ENCODE data around the gene SNCG. TPM values are rescaled to one million over a fixed set of nuclear protein-coding genes. Genes with fewer than 3 reads are reported as not detected.

The SNCG gene
- total RNA-seq (1 to 10 TPM; 8.3 to 8.9 TPM), polyA plus RNA-seq (ENCODE audit: insufficient read depth, low read depth, low replicate concordance) (30.3 TPM)
- long read RNA-seq, donor 1, transcript SNCG-202 (5 exons, 701 nt) = major isoform, 105 of 108 reads
- long read RNA-seq, donor 1, partial matches to known transcripts = 0 of 108 reads
- long read RNA-seq, donor 1, other reads (novel, unspliced or antisense) = 0 of 108 reads
- long read RNA-seq, donor 2, transcript SNCG-203 (4 exons, 641 nt) = minor isoform, 6 of 95 reads
- long read RNA-seq, donor 2, transcript SNCG-202 (5 exons, 701 nt) = major isoform, 73 of 95 reads
- long read RNA-seq, donor 2, partial matches to known transcripts = 12 of 95 reads
- long read RNA-seq, donor 2, other reads (novel, unspliced or antisense) = 0 of 95 reads

- Histone ChIP-seq H3K27me3 (no peaks in the 10 kb centered on the region), H3K36me3 (ENCODE audit: low read depth, missing control alignments) (no peaks in the 10 kb centered on the region), H3K27ac (peak within 1 kb of the TSS; percentile 46 to 87), H3K9me3 (no peaks in the 10 kb centered on the region), H3K4me1 (peaks cover 64% of the 10 kb centered on the region), H3K4me3 (no peak within 1 kb of the TSS)
- DNase-seq = peak; percentile 56
- 49 to 63% methylated on average over 16 to 22 of the region's 22 CpGs for WGBS, 2 donors
- TF ChIP-seq POLR2A (IDR thresholded peaks at IDR 0.05) (no peak), CTCF (IDR thresholded peaks at IDR 0.05) (no peak)
- intact Hi-C loops (cut with DNase I; ENCODE audit: low total_unique reads) = no loop called here
These were observed at the start of gene SNCG for GRCh38 chr10:86958116-86958900. Gene SNCG, plus strand, starts transcription at chr10:86958599. Its CDS starts 99 bp downstream, at chr10:86958698.

- 93 to 100% methylated on average over 1 of the region's 1 CpG for WGBS, 2 donors
- no peak for DNase-seq
- intact Hi-C loops (cut with DNase I; ENCODE audit: low total_unique reads) = no loop called here
- H3K36me3 ChIP-seq (ENCODE audit: low read depth, missing control alignments) = no peaks in the 10 kb centered on the region
- H3K4me1 ChIP-seq = no peaks in the 10 kb centered on the region
- TF ChIP-seq POLR2A (IDR thresholded peaks at IDR 0.05) (no peak), CTCF (IDR thresholded peaks at IDR 0.05) (no peak)
- no peak overlapping the region for H3K27ac ChIP-seq
- no peak overlapping the region for H3K4me3 ChIP-seq
- H3K27me3 ChIP-seq = no peaks in the 10 kb centered on the region
- no peaks in the 10 kb centered on the region for H3K9me3 ChIP-seq
These were observed 43.7 kb upstream of the SNCG start for GRCh38 chr10:86914734-86915133.

- intact Hi-C loops (cut with DNase I; ENCODE audit: low total_unique reads) = no loop called here
- no peak overlapping the region for H3K4me3 ChIP-seq
- no peak for DNase-seq
- no peaks in the 10 kb centered on the region for H3K36me3 ChIP-seq (ENCODE audit: low read depth, missing control alignments)
- H3K27me3 ChIP-seq = no peaks in the 10 kb centered on the region
- H3K9me3 ChIP-seq = no peaks in the 10 kb centered on the region
- TF ChIP-seq POLR2A (IDR thresholded peaks at IDR 0.05) (no peak), CTCF (IDR thresholded peaks at IDR 0.05) (no peak)
- H3K4me1 ChIP-seq = peaks cover 3% of the 10 kb centered on the region
- WGBS, 2 donors = 77 to 84% methylated on average over 5 of the region's 5 CpGs
- H3K27ac ChIP-seq = no peak overlapping the region
These were observed 40.4 kb upstream of the SNCG start for GRCh38 chr10:86918022-86918471.

- Histone ChIP-seq H3K4me3 (no peak overlapping the region), H3K27me3 (no peaks in the 10 kb centered on the region), H3K9me3 (no peaks in the 10 kb centered on the region), H3K4me1 (peaks cover 3% of the 10 kb centered on the region), H3K36me3 (ENCODE audit: low read depth, missing control alignments) (no peaks in the 10 kb centered on the region), H3K27ac (no peak overlapping the region)
- intact Hi-C loops (cut with DNase I; ENCODE audit: low total_unique reads) = no loop called here
- no peak for DNase-seq
- 72 to 75% methylated on average over 8 to 9 of the region's 9 CpGs for WGBS, 2 donors
- TF ChIP-seq CTCF (IDR thresholded peaks at IDR 0.05) = no peak
- TF ChIP-seq POLR2A (IDR thresholded peaks at IDR 0.05) = no peak
These were observed 35.8 kb upstream of the SNCG start for GRCh38 chr10:86922553-86922961.
